Measurements from ENCODE around the gene KIF26B.

DNA sequence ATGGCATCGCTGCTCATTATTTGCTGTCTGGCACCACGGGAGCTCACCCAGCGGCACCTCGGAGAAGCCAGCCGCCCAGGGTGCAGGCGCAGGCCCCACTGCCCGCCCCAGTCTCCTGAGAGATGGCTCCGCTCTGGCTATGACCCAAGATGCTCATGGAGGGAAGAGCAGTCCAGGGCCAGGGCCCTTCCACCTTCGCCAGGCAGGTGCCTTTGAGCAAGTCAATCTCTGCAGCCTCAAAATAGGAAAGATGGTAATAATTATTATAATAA lies 437.3 kb downstream of the KIF26B start:
- TF ChIP-seq, protein P1, sequence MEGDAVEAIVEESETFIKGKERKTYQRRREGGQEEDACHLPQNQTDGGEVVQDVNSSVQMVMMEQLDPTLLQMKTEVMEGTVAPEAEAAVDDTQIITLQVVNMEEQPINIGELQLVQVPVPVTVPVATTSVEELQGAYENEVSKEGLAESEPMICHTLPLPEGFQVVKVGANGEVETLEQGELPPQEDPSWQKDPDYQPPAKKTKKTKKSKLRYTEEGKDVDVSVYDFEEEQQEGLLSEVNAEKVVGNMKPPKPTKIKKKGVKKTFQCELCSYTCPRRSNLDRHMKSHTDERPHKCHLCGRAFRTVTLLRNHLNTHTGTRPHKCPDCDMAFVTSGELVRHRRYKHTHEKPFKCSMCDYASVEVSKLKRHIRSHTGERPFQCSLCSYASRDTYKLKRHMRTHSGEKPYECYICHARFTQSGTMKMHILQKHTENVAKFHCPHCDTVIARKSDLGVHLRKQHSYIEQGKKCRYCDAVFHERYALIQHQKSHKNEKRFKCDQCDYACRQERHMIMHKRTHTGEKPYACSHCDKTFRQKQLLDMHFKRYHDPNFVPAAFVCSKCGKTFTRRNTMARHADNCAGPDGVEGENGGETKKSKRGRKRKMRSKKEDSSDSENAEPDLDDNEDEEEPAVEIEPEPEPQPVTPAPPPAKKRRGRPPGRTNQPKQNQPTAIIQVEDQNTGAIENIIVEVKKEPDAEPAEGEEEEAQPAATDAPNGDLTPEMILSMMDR (IDR thresholded peaks at IDR 0.05; ENCODE audit: low read depth, low read length), result no peak
- TF ChIP-seq MYC (IDR thresholded peaks at IDR 0.05; ENCODE audit: low read depth, low read length), result no peak

Measured in NB4 (cell line).